DMS153 treated with DMSO at 0.1 percent for 48 hours (cell line): ENCODE data around the gene CCDC63.

Experiments
- DNase-seq: peaks from one replicate; lab custom pipeline; 2025; ENCODE audit not compliant: unreplicated experiment; lab: John Stamatoyannopoulos, UW

The CCDC63 gene

DNA sequence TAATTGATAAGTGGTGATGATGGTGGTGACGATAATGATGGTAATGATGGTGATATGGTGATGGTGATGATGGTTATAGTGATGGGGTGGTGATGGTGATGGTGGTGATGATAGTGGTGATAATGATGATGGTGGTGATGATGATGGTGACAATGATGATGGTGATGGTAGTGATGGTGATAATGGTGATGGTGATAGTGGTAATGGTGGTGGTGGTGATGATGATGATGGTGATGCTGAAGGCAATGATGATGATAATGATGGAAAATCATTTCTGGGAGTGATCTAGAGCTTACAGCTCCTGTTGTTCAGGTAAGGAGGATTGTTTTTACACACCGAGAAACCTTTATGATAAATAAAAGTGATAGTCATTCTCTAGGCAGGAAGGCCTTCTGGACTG, 33.9 kb downstream of the CCDC63 start:
- no peak for DNase-seq

GRCh38 chr12:110883251-110883650, 36.5 kb downstream of the CCDC63 start:
- DNase-seq = no peak

- no peak for DNase-seq
Observed at GRCh38 chr12:110885152-110885840, 38.5 kb downstream of the CCDC63 start.

DNA sequence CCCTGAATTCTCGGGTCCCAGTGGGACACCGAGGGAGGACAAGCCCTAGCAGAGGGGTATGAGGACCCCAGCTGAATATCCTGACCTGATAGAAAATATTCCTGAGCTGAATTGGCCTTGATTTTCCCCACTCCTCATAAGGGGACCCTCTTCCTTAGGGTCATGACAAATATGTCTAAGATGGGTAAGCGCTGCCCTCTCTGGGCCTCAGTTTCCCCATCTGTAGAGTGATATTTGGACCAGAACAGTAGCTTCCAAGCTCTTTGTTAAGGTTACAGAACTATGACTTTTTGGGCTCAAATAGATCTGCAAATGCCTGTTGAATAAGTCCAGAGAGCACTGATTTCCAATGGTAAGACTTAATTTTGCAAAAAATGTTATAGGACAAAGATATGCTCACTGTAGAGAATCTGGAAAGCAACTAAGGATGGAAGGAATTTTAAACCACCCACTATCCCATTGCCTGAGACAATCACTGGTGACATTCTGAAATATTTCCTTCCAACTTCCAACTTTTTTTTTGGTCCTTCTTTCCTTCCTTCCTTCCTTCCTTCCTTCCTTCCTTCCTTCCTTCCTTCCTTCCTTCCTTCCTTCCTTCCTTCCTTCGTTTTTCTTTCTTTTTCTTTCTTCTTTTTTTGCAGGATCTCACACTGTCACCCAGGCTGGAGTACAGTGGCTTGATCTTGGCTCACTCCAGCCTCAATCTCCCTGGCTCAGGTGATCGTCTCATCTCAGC, 41.6 kb downstream of the CCDC63 start:
- DNase-seq = no peak

- DNase-seq = no peak
Observed at GRCh38 chr12:110889361-110889760, 42.6 kb downstream of the CCDC63 start.

GRCh38 chr12:110893956-110894355, 47.2 kb downstream of the CCDC63 start:
- DNase-seq = no peak

DNA sequence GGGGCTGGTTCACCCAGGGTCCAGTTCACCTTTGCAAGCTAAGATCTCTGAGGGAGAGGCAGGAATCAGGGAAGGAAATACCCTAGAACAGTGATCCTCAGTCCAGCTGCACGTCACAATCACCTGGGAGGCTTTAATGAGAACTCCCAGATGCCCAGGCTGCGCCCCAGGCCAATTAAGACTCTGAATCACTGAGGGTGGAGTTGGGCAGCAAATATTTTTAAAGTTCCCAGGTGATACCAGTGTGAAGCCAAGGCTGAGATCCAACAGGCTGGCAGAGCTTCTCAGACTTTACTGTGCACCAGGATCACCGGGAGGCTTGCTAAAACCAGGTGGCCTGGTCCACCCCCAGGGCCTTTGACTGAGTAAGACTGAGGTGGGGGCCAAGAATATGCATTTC, 49.8 kb downstream of the CCDC63 start:
- no peak for DNase-seq

GRCh38 chr12:110901401-110901800, 54.6 kb downstream of the CCDC63 start:
- DNase-seq = no peak

DNA sequence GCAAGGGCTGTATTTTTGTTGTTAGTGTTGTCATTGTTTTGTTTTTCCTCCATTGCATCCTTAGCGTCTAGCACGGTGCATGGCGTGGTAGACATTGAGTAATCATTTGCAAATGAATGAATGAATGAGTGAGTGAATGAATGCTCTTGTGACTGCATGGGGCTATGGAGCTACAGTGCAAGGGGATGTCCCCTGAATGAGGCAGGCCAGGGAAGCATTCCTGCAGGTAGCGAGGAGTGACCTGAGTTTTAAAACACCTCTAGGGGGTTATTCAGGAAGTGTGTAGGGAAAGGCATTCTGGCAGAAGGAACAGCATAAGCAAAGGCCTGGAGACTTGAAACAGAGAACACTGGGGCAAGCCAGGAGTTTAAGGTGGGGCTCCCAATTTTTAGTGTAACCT, 56.7 kb downstream of the CCDC63 start:
- DNase-seq = no peak

- DNase-seq = no peak
Observed at GRCh38 chr12:110906083-110906482, 59.3 kb downstream of the CCDC63 start.

GRCh38 chr12:110906516-110906915, 59.7 kb downstream of the CCDC63 start:
- no peak for DNase-seq

- DNase-seq = no peak
Observed at GRCh38 chr12:110906985-110907384, 60.2 kb downstream of the CCDC63 start.

DNA sequence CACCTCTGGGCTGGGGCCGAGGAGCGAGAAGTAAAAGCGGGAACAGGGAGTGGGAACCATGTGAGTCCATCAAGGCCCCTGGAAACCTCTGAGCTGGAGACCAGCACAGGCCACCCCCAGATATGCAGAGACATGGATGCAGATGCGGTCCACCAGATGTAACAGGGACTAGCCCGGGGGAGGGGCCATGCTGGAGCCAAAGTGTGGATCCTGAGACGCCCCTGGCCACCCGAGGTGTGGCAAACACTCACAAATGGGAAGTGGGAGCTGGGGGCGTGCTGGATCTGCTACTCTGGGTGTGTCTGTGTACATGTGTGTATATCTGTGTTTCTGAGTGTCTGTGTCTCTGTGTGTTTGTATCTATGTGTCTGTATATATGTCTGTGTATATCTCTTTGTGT, 60.8 kb downstream of the CCDC63 start:
- no peak for DNase-seq

- no peak for DNase-seq
Observed at GRCh38 chr12:110908377-110909152, 61.8 kb downstream of the CCDC63 start.

GRCh38 chr12:110912263-110912662, 65.5 kb downstream of the CCDC63 start:
- DNase-seq = no peak

DNA sequence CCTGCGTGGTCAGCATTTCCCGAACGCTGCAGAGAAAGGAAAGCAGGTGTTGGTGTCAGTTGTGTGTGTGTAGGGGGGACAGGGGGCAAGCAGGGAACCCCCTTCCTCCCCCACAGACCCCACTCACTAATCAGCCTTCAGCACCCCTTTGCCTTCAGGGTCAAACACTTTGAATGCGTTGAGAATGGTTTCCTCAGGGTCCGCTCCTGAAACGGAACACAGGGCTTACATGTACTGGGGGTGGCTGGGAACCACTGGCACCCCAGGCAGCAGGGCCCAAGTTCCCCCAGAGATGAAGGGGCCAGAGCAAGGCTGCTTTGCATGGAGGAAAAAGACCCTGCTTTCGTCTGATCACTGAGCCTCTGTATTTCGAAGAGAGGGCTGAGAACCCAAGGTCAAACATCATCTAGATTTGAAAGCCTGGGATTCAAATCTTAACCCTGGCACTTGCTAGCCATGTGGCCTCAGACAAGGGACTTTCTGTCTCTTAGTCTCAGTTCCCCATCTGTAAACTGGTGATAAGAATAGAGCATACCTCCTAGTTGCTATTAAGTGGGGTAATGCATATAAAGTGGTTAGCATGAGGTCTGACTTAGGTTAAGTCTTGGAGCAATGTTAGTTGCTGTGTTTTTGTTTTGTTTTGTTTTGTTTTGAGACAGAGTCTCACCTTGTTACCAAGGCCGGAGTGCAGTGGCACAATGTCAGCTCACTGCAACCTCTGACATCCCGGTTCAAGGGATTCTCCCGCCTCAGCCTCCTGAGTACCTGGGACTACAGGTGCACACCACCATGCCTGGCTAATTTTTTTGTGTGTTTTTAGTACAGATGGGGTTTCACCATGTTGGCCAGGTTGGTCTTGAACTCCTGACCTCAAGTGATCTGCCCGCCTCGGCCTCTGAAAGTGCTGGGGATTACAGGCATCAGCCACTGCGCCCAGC, 66.6 kb downstream of the CCDC63 start:
- DNase-seq = no peak

- DNase-seq = no peak
Observed at GRCh38 chr12:110916295-110916875, 69.6 kb downstream of the CCDC63 start.

DNA sequence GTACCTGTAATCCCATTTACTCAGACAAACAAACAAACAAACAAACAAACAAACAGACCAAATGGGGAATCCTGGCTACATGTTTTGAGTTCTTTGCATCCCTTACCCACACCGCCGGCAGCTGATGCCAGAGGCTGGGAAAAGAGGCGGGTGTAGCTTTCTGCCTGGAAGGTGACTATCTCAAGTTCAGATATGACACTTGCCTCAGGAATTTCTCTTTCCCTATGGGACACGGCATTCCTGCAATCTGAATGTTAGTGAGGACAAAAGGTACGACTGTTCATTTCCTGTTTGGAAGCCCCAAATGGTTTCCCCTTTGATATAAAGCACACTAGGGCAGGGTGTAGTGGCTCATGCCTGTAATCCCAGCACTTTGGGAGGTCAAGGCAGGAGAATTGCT, 70.7 kb downstream of the CCDC63 start:
- DNase-seq = no peak

DNA sequence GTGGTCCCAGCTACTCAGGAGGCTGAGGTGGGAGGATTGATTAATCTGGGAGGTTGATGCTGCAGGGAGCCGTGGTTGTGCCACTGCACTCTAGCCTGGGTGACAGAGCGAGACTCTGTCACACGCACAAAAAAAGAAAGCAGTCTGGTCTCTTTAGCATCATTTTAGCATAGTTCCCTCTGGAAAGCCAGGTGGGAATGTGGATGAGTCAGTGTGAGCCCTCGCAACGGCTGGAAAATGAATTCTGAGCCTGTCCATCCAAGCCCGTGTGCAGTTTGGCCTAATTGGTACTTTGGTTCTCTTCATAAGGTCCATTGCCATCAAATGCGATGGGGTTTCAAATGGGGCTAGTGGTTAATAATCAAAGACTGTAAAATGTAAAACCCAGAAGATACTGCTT, 71.2 kb downstream of the CCDC63 start:
- no peak for DNase-seq

DNA sequence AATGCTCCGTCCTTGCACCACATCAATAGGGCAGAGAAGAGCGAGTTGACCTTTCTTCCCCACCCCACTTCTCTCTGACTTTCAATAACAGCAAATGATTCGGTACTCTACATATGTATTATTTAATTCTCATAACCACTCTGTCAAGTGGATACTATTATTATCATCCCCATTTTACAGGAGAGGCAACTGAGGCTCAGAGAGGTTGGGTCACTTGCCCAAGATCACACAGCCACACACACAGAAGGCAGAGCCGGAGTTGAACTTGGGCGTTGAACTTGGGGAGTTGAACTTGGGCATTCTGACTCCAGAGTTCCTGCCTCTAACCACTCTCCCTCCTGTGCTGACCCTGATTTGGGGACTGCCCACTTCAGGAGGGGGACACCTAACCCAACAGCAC, 72.9 kb downstream of the CCDC63 start:
- no peak for DNase-seq
